ENCODE data around the gene HGF. TPM values are rescaled to one million over a fixed set of nuclear protein-coding genes. Genes with fewer than 3 reads are reported as not detected.

The HGF gene
- total and polyA plus RNA-seq, 8 donors = 0.60 to 10.7 (median 6.6) TPM

GRCh38 chr7:81743201-81743600, 26.6 kb downstream of the HGF start:
- H3K27ac ChIP-seq = no peak overlapping the region
- intact Hi-C loops (cut with DNase I; ENCODE audit: low total_unique reads) = no loop called here
- TF ChIP-seq POLR2AphosphoS5 (IDR thresholded peaks at IDR 0.05) = no peak
- TF ChIP-seq EP300 (IDR thresholded peaks at IDR 0.05) = no peak
- TF ChIP-seq POLR2A (IDR thresholded peaks at IDR 0.05) = no peak
- no peak for TF ChIP-seq CTCF (IDR thresholded peaks at IDR 0.05)
- H3K27me3 ChIP-seq = no peaks in the 10 kb centered on the region
- no peak for DNase-seq
- H3K4me1 ChIP-seq = no peaks in the 10 kb centered on the region
- 81 to 87% (median 85%) methylated on average over 9 of the region's 9 CpGs for WGBS, 5 donors
- no peak overlapping the region for H3K4me3 ChIP-seq
- no peaks in the 10 kb centered on the region for H3K9me3 ChIP-seq
- no peaks in the 10 kb centered on the region for H3K36me3 ChIP-seq

- no peak for DNase-seq
- intact Hi-C loops (cut with DNase I; ENCODE audit: low total_unique reads) = no loop called here
- no peak for TF ChIP-seq CTCF (IDR thresholded peaks at IDR 0.05)
- no peak for TF ChIP-seq POLR2AphosphoS5 (IDR thresholded peaks at IDR 0.05)
- TF ChIP-seq POLR2A (IDR thresholded peaks at IDR 0.05) = no peak
- TF ChIP-seq EP300 (IDR thresholded peaks at IDR 0.05) = no peak
- no peak overlapping the region for H3K4me3 ChIP-seq
- H3K27me3 ChIP-seq = no peaks in the 10 kb centered on the region
- H3K36me3 ChIP-seq = no peaks in the 10 kb centered on the region
- no peaks in the 10 kb centered on the region for H3K9me3 ChIP-seq
- H3K27ac ChIP-seq = no peak overlapping the region
- H3K4me1 ChIP-seq = no peaks in the 10 kb centered on the region
These were observed 29.4 kb downstream of the HGF start for GRCh38 chr7:81740403-81740802.

- no peak for TF ChIP-seq POLR2AphosphoS5 (IDR thresholded peaks at IDR 0.05)
- TF ChIP-seq POLR2A (IDR thresholded peaks at IDR 0.05) = no peak
- no peak for TF ChIP-seq CTCF (IDR thresholded peaks at IDR 0.05)
- no peak for TF ChIP-seq EP300 (IDR thresholded peaks at IDR 0.05)
- H3K27me3 ChIP-seq = no peaks in the 10 kb centered on the region
- 59 to 74% (median 70%) methylated on average over 7 of the region's 7 CpGs for WGBS, 5 donors
- H3K4me1 ChIP-seq = no peaks in the 10 kb centered on the region
- H3K27ac ChIP-seq = no peak overlapping the region
- H3K4me3 ChIP-seq = no peak overlapping the region
- H3K9me3 ChIP-seq = no peaks in the 10 kb centered on the region
- no peaks in the 10 kb centered on the region for H3K36me3 ChIP-seq
- intact Hi-C loops (cut with DNase I; ENCODE audit: low total_unique reads) = no loop called here
- DNase-seq = no peak
These were observed 33.8 kb downstream of the HGF start for GRCh38 chr7:81736091-81736490.

- no peaks in the 10 kb centered on the region for H3K4me1 ChIP-seq
- H3K27me3 ChIP-seq = no peaks in the 10 kb centered on the region
- H3K27ac ChIP-seq = no peak overlapping the region
- intact Hi-C loops (cut with DNase I; ENCODE audit: low total_unique reads) = no loop called here
- no peaks in the 10 kb centered on the region for H3K36me3 ChIP-seq
- no peak overlapping the region for H3K4me3 ChIP-seq
- H3K9me3 ChIP-seq = no peaks in the 10 kb centered on the region
- TF ChIP-seq POLR2A (IDR thresholded peaks at IDR 0.05) (no peak), POLR2AphosphoS5 (IDR thresholded peaks at IDR 0.05) (no peak), CTCF (IDR thresholded peaks at IDR 0.05) (no peak), EP300 (IDR thresholded peaks at IDR 0.05) (no peak)
- peak in 1 of 2 donors; percentile 21 for DNase-seq
- WGBS, 5 donors = 66 to 75% (median 73%) methylated on average over 6 of the region's 6 CpGs
These were observed 44.1 kb downstream of the HGF start for GRCh38 chr7:81725812-81726127.

All from stomach (tissue), 9 donors.